HG02884 (cell line): ENCODE data around the gene NFKBIA.
A peak's percentile ranks its signal among the peaks of the same experiment; 100 is the strongest.
"Not testable (repeated sequence)": the region's sequence is repeated elsewhere in the genome, so short reads cannot be mapped to it uniquely, and the experiment has no call there.

Experiments
- ATAC-seq: cut with Tn5 transposase; IDR thresholded peaks from one replicate; pipeline ENCODE4 v1.9.1; 2021; ENCODE audit warnings: mild to moderate bottlenecking, moderate library complexity; ENCODE audit not compliant: unreplicated experiment

Gene NFKBIA

DNA sequence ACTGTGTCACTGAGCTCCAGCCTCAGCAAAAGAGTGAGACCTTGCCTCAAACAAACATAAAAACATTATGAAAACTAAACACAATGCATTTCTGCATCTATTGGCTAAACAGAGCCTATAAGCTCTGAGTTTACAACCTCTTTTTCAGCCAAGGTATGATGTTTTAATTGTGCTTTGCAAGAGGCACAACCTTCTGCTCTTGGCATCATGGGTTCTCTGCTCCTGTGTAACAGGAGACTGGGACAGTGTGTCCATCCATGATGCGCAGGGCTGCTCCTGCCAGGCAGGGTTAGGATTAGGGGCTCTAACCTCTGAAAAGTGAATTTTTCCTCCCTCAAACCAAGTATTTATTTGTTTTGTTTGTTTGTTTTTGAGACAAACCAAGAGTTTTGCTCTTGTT lies 5.0 kb upstream of the NFKBIA start:
- ATAC-seq, result no peak

- no peak for ATAC-seq
Measured at GRCh38 chr14:35408026-35408425, 3.5 kb upstream of the NFKBIA start.

DNA sequence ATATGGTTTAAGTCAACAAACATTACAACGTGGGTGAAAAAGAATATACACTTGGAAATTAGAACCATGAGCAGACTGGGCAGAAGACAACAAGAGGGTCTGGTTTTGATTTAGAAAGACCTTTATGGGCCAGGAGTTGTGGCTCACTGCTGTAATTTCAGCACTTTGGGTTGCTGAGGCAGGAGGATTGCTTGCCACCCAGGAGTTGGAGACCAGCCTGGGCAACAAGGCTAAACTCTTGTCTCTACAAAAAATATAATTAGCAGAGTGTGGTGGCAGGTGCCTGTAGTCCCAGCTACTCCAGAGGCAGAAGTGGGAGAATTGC lies 2.7 kb upstream of the NFKBIA start:
- no peak for ATAC-seq

GRCh38 chr14:35406506-35407305 lies 2.2 kb upstream of the NFKBIA start:
- ATAC-seq, result no peak

GRCh38 chr14:35406090-35406489 lies 1.5 kb upstream of the NFKBIA start:
- ATAC-seq, result no peak

DNA sequence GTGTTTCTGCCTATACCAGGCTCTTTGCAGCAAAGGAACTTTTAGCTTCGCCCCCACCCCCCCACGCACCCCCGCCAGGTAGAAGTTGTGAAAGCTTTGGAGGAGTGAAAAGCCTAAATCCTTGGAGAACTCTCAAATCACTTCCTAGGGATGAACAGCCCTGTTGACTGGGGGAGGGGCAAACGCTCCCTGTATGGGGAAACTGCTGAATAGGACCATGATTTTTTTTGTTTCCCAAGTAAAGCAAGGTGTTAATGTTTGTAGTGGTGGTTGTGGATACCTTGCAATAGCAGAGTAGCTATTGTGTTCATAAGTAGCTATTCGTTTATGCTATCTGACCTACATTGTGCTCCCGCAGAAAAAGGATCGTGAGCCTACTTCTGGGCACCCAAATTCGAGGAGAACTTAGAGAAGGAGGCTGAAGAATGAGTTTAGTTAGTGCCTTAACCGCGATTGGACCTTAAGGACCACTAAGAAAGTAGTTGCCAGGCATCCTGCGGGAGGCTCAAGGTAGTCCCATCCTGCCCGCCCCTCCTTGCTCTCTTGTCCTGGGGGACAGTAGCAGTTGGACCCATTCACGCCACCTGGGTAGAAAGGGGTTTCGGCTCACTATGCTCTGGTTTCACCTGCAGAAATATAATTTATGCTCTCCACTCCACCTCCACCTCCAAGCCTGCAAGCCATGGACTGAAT lies 901 bp upstream of the NFKBIA start:
- no peak for ATAC-seq

DNA sequence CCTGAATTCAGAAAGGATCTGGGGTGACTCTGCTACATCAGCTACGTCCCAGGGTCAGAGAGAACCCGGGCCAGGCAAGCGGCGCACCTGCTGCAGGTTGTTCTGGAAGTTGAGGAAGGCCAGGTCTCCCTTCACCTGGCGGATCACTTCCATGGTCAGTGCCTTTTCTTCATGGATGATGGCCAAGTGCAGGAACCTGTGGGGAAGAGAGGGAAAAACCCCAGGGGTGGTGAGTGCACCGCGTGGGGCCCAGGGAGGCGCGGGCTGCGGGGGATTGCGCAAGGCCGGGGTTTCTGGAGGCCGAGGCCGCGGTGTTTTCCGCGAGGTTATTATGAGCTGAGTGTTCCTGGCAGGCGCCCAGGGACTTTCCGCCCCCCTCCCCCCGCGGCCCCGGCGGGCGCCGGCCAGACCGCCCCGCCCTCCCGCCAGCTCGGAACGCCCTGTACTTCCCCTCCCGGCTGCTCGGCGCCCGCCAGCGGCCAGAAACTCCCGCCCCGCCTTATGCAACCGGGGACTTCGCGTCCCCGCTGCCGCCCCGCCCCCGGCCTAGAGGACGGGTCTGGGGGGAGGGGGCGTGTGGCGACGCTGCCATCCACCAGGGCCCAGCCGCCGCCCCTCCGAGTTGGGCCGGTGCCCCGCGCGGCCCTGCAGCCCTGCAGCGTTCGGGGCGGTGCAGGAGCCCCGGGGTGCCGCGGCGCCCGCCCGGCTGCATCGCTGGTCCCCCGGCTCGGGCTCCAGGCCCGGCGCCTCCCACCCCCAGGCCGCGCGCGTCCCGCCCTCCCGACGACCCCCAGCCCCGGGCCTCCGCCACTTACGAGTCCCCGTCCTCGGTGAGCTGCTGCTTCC lies 723 bp downstream of the NFKBIA start:
- ATAC-seq, result peak; percentile 45

DNA sequence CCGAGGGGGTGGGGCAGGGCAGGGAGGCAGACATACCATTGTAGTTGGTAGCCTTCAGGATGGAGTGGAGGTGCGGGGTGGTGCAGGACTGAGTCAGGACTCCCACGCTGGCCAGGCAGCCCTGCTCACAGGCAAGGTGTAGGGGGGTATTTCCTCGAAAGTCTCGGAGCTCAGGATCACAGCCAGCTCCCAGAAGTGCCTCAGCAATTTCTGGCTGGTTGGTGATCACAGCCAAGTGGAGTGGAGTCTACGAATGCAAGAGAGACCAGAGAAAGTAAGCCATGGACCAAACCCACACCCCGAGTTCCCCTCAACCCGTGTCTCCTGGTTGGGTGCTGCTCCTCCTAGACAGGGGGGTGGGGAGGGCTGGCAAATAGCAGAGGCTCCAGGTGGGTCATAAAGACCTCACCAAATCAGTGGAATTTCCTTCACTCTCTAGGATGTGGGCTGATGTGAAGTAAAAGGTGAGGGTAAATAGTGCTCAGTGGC lies 1.4 kb downstream of the NFKBIA start:
- ATAC-seq, result no peak

DNA sequence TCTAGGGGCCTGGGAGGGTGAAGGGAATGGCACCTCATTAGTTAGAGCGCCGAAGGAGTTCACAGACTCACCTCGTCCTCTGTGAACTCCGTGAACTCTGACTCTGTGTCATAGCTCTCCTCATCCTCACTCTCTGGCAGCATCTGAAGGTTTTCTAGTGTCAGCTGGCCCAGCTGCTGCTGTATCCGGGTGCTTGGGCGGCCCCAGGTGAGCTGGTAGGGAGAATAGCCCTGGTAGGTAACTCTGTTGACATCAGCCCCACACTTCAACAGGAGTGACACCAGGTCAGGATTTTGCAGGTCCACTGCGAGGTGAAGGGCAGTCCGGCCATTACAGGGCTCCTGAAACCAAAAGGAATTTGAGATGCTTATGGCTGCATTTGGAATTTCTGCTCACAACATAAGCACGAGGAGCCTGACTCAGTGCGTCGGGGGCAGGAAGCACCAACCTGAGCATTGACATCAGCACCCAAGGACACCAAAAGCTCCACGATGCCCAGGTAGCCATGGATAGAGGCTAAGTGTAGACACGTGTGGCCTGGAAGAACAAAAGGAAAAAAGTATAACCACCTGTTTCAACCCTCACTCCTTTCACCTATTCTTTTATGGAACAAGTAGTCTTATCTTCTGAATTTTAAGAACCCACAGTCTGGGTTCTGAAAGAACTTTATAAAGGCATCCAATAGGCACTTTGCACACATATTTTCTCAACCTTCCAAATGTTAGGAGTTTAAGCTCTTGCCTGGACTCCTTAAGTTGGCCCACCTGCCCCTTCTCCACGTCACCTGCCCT lies 2.0 kb downstream of the NFKBIA start:
- no peak for ATAC-seq

DNA sequence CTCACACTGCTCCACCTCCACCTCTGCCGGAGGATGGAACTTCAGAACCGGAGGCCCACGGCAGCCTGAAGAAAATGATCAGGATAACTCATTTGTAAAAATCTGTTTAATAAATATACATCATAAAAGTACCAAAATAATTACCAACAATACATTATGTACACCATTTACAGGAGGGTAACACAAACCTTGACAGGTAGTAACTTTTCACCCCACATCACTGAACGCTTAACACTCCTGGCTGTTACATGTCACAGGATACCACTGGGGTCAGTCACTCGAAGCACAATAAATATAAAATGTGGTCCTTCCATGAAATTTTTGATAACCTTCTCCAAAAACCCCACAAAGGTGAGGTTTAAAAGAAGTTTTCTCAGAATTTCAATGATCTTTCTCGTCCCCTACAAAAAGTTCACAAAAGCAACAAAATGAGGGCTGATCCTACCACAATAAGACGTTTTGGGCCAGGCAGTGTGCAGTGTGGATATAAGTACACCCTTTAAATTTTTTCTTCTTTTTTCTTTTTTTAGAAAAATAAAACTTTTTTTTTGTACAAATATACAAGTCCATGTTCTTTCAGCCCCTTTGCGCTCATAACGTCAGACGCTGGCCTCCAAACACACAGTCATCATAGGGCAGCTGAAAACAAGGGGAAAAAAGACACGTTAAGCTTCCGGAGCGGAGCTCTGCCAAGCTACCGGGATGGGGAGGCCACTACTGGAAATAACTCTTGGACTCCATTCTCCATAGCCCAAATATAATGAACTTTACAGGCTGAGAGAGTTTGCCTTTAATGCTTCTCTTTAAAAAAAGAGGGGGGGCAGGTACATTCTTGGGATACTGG lies 2.9 kb downstream of the NFKBIA start:
- ATAC-seq, result no peak

GRCh38 chr14:35400648-35401421 lies 3.7 kb downstream of the NFKBIA start:
- no peak for ATAC-seq

GRCh38 chr14:35399083-35399937 lies 5.2 kb downstream of the NFKBIA start:
- no peak for ATAC-seq

GRCh38 chr14:35398071-35398584 lies 6.4 kb downstream of the NFKBIA start:
- no peak for ATAC-seq

DNA sequence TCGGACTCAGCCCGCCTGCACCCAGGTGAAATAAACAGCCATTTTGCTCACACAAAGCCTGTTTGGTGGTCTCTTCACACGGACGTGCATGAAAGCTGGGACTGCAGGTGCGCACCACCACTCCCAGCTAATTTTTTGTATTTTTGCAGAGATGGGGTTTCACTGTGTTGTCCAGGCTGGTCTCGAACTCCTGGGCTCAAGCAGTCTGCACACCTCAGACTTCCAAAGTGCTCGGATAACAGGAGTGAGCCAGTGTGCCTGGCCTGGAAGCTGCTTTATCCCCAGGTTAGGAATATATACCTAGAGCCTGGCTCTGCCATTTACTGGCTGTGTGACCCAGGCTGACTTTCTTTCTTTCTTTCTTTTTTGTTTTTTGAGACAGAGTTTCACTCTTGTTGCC lies 7.9 kb downstream of the NFKBIA start:
- ATAC-seq, result not testable (repeated sequence)

DNA sequence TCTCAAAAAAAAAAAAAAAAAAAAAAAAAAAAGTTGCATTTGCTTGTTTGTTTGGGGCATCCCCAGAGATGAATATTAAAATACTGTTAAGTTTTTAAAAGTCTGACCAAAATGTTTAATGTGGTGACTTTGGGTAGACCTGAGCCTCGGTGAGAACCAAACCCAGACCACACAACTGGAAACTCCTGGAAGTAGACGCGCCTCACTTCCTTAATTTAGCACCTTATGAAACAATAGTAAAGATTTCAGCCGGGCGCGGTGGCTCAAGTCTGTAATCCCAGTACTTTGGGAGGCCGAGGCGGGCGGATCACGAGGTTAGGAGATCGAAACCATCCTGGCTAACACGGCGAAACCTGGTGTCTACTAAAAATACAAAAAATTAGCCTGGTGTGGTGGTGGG lies 9.3 kb downstream of the NFKBIA start:
- no peak for ATAC-seq

GRCh38 chr14:35394326-35395013 lies 10.1 kb downstream of the NFKBIA start:
- no peak for ATAC-seq

DNA sequence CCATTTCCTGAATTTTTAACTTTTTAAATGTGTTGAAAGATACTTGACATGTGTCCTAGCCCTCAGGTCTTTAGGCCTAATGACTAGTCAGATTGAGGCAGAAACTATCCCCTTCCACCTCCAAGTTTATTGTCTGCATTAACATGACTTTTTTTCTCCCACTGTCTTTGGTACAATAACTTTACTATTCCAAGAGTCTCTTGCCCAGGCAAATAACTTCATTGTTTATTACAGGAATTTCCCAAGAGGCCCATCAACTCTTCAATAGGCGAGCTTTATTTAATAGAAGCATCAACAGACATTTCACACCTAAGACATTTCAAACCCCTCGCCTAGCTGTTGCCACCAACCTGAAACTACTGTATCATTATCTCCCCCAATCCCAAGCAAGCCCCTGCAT lies 10.7 kb downstream of the NFKBIA start:
- no peak for ATAC-seq
